Naive thymus-derived CD8-positive, alpha-beta T cell (primary cell): ENCODE data around the gene SIAE. TPM values are rescaled to one million over a fixed set of nuclear protein-coding genes. Genes with fewer than 3 reads are reported as not detected.

Experiments
- ATAC-seq, 2 donors: fragments of 150-1000 bp; cut with Tn5 transposase in 1 of 2; sonication (Bioruptor Pico), chemical (Tn5 transposase) in 1 of 2; 1 replicate in 1 of 2; 2 replicates in 1 of 2; pipeline ENCODE4 v1.10.0; 2021; ENCODE audit warnings: mild to moderate bottlenecking in 2 of 2, moderate library complexity in 2 of 2
- POLR2A ChIA-PET: fragments of 350-600 bp; sonication (Branson Sonifier 250); formaldehyde crosslinking; loops from one replicate; lab custom pipeline; 2021; ENCODE audit warnings: antibody characterized with exemption; lab: Charles Lee
- DNase-seq, 10 donors: peaks; one replicate each; pipeline versions ENCODE4 v3.0.0 to v3.0.0-alpha.2; 2020 to 2022
- H3K27ac Mint-ChIP-seq, 10 donors: one replicate each; pipeline ENCODE4 v1.8.0; 2020 to 2022; ENCODE audit warnings: mild to moderate bottlenecking in 10 of 10, mixed read lengths in 10 of 10, moderate library complexity in 4 of 10, inconsistent platforms in 1 of 10
- H3K27me3 Mint-ChIP-seq, 5 donors: one replicate each; pipeline ENCODE4 v1.8.0; 2021 to 2022; ENCODE audit warnings: mixed read lengths in 5 of 5
- H3K36me3 Mint-ChIP-seq, 3 donors: one replicate each; pipeline ENCODE4 v1.8.0; 2020 to 2022; ENCODE audit warnings: mixed read lengths in 3 of 3, mild to moderate bottlenecking in 2 of 3, inconsistent platforms in 1 of 3
- H3K4me1 Mint-ChIP-seq, 4 donors: one replicate each; pipeline ENCODE4 v1.8.0; 2021 to 2022; ENCODE audit warnings: mixed read lengths in 4 of 4
- H3K4me3 Mint-ChIP-seq, 10 donors: one replicate each; pipeline ENCODE4 v1.8.0; 2020 to 2022; ENCODE audit warnings: mild to moderate bottlenecking in 10 of 10, mixed read lengths in 10 of 10, moderate library complexity in 6 of 10, inconsistent platforms in 1 of 10
- H3K9me3 Mint-ChIP-seq, 9 donors: one replicate each; pipeline ENCODE4 v1.8.0; 2020 to 2022; ENCODE audit warnings: mixed read lengths in 9 of 9, mild to moderate bottlenecking in 3 of 9, inconsistent platforms in 1 of 9, moderate library complexity in 1 of 9
- polyA plus RNA-seq, 3 donors: library from polyadenylated mRNA; unstranded; fragments of 300-500 nt; fragmentation: Illumina TruSeq; gene quantifications; one replicate each; pipeline ENCODE4 v1.2.3, GENCODE V29; 2021
- total RNA-seq, 8 experiments: library from RNA in 2 of 8; stranded (reverse) in 2 of 8; gene quantifications; one replicate each; pipeline ENCODE4 v1.2.3 and lab custom pipeline; 2021 to 2026

Gene SIAE
- total and polyA plus RNA-seq, 5 experiments from 2014 or later = 3.2 to 9.3 (median 5.8) TPM

GRCh38 chr11:124643042-124643604 is 30.4 kb downstream of the SIAE start:
- Mint-ChIP-seq H3K36me3 (peaks cover 0 to 9% (median 0%) of the 10 kb centered on the region in 3 donors), H3K27me3 (no peaks in the 10 kb centered on the region), H3K9me3 (no peaks in the 10 kb centered on the region), H3K27ac (peak overlapping the region in 1 of 10 donors; percentile 48), H3K4me3 (no peak overlapping the region), H3K4me1 (peaks cover 0 to 7% (median 4%) of the 10 kb centered on the region in 4 donors)
- DNase-seq (no peak), ATAC-seq (no peak)
- POLR2A ChIA-PET = interaction anchor here (0.7 kb wide), 1 partner anchor 195 kb away, joined by 3 read pairs; no protein-coding TSS in a partner anchor

GRCh38 chr11:124642628-124643027 is 30.9 kb downstream of the SIAE start:
- Mint-ChIP-seq H3K27ac (peak overlapping the region in 1 of 10 donors; percentile 48), H3K4me1 (peaks cover 0 to 7% (median 4%) of the 10 kb centered on the region in 4 donors), H3K4me3 (no peak overlapping the region), H3K9me3 (no peaks in the 10 kb centered on the region), H3K36me3 (peaks cover 0 to 13% (median 0%) of the 10 kb centered on the region in 3 donors), H3K27me3 (no peaks in the 10 kb centered on the region)
- no peak for ATAC-seq
- no peak for DNase-seq
- POLR2A ChIA-PET = interaction anchor here (0.7 kb wide), 1 partner anchor 195 kb away, joined by 3 read pairs; no protein-coding TSS in a partner anchor

- H3K9me3 Mint-ChIP-seq = no peaks in the 10 kb centered on the region
- H3K36me3 Mint-ChIP-seq = peaks cover 0 to 27% (median 0%) of the 10 kb centered on the region in 3 donors
- peak overlapping the region in 1 of 10 donors; percentile 13 for H3K27ac Mint-ChIP-seq
- DNase-seq (no peak), ATAC-seq (no peak)
- H3K4me1 Mint-ChIP-seq = peaks cover 0 to 7% (median 4%) of the 10 kb centered on the region in 4 donors
- H3K4me3 Mint-ChIP-seq = no peak overlapping the region
- POLR2A ChIA-PET = no interaction called here
- no peaks in the 10 kb centered on the region for H3K27me3 Mint-ChIP-seq
Observed at GRCh38 chr11:124640666-124641065, 32.9 kb downstream of the SIAE start.

GRCh38 chr11:124639186-124639585 is 34.4 kb downstream of the SIAE start:
- Mint-ChIP-seq H3K4me1 (no peaks in the 10 kb centered on the region), H3K9me3 (no peaks in the 10 kb centered on the region), H3K27ac (peak overlapping the region in 1 of 10 donors; percentile 63), H3K4me3 (no peak overlapping the region), H3K36me3 (peaks cover 0 to 36% (median 0%) of the 10 kb centered on the region in 3 donors), H3K27me3 (no peaks in the 10 kb centered on the region)
- DNase-seq (no peak), ATAC-seq (no peak)
- POLR2A ChIA-PET = interaction anchor here (1.2 kb wide), 1 partner anchor 206 kb away, joined by 3 read pairs; no protein-coding TSS in a partner anchor

GRCh38 chr11:124638500-124638899 is 35.0 kb downstream of the SIAE start:
- Mint-ChIP-seq H3K27me3 (no peaks in the 10 kb centered on the region), H3K27ac (peak overlapping the region in 3 of 10 donors; percentile 3 to 64 (median 61)), H3K4me3 (no peak overlapping the region), H3K4me1 (no peaks in the 10 kb centered on the region), H3K36me3 (peaks cover 0 to 43% (median 3%) of the 10 kb centered on the region in 3 donors), H3K9me3 (no peaks in the 10 kb centered on the region)
- ATAC-seq (no peak), DNase-seq (no peak)
- POLR2A ChIA-PET = interaction anchor here (1.2 kb wide), 1 partner anchor 207 kb away, joined by 3 read pairs; no protein-coding TSS in a partner anchor

- H3K9me3 Mint-ChIP-seq = no peaks in the 10 kb centered on the region
- H3K27ac Mint-ChIP-seq = peak overlapping the region in 1 of 10 donors; percentile 15
- ATAC-seq (no peak), DNase-seq (no peak)
- H3K4me1 Mint-ChIP-seq = no peaks in the 10 kb centered on the region
- H3K36me3 Mint-ChIP-seq = peaks cover 0 to 69% (median 19%) of the 10 kb centered on the region in 3 donors
- no peaks in the 10 kb centered on the region for H3K27me3 Mint-ChIP-seq
- POLR2A ChIA-PET = no interaction called here
- no peak overlapping the region for H3K4me3 Mint-ChIP-seq
Observed at GRCh38 chr11:124635932-124636331, 37.6 kb downstream of the SIAE start.

- H3K36me3 Mint-ChIP-seq = peaks cover 0 to 88% (median 25%) of the 10 kb centered on the region in 3 donors
- ATAC-seq = no peak
- H3K4me1 Mint-ChIP-seq = peaks cover 0 to 6% (median 3%) of the 10 kb centered on the region in 4 donors
- no peak overlapping the region for H3K27ac Mint-ChIP-seq
- H3K4me3 Mint-ChIP-seq = no peak overlapping the region
- no peak for DNase-seq
- POLR2A ChIA-PET = interaction anchor here (0.6 kb wide), 1 partner anchor 893 kb away, joined by 4 read pairs; no protein-coding TSS in a partner anchor
- H3K9me3 Mint-ChIP-seq = no peaks in the 10 kb centered on the region
- H3K27me3 Mint-ChIP-seq = no peaks in the 10 kb centered on the region
Observed at GRCh38 chr11:124633355-124633754, 40.2 kb downstream of the SIAE start.

GRCh38 chr11:124629961-124630360 is 43.6 kb downstream of the SIAE start:
- H3K9me3 Mint-ChIP-seq = no peaks in the 10 kb centered on the region
- H3K36me3 Mint-ChIP-seq = peaks cover 6 to 87% (median 25%) of the 10 kb centered on the region in 3 donors
- POLR2A ChIA-PET = no interaction called here
- H3K4me1 Mint-ChIP-seq = peaks cover 12 to 31% (median 21%) of the 10 kb centered on the region in 4 donors
- DNase-seq (no peak), ATAC-seq (no peak)
- H3K27me3 Mint-ChIP-seq = no peaks in the 10 kb centered on the region
- H3K27ac Mint-ChIP-seq = peak overlapping the region in 2 of 10 donors; percentile 41 to 63
- no peak overlapping the region for H3K4me3 Mint-ChIP-seq

GRCh38 chr11:124627546-124627945 is 46.0 kb downstream of the SIAE start:
- POLR2A ChIA-PET = no interaction called here
- H3K27ac Mint-ChIP-seq = peak overlapping the region in 2 of 10 donors; percentile 14 to 63

GRCh38 chr11:124625504-124626168 is 47.9 kb downstream of the SIAE start:
- Mint-ChIP-seq H3K9me3 (no peaks in the 10 kb centered on the region), H3K27ac (peak overlapping the region in 4 of 10 donors; percentile 17 to 91 (median 64)), H3K27me3 (no peaks in the 10 kb centered on the region), H3K4me3 (peak overlapping the region in 4 of 10 donors; percentile 28 to 63 (median 34)), H3K4me1 (peaks cover 19 to 45% (median 43%) of the 10 kb centered on the region in 4 donors), H3K36me3 (peaks cover 4 to 53% (median 6%) of the 10 kb centered on the region in 3 donors)
- no peak for ATAC-seq
- no peak for DNase-seq
- POLR2A ChIA-PET = no interaction called here

More at GRCh38 chr11:124627546-124627945, 46.0 kb downstream of the SIAE start:
- peaks cover 6 to 72% (median 15%) of the 10 kb centered on the region in 3 donors for H3K36me3 Mint-ChIP-seq
- H3K9me3 Mint-ChIP-seq = no peaks in the 10 kb centered on the region
- no peaks in the 10 kb centered on the region for H3K27me3 Mint-ChIP-seq
- no peak overlapping the region for H3K4me3 Mint-ChIP-seq
- ATAC-seq (no peak), DNase-seq (no peak)
- H3K4me1 Mint-ChIP-seq = peaks cover 19 to 45% (median 37%) of the 10 kb centered on the region in 4 donors

GRCh38 chr11:124623861-124624525 is 49.5 kb downstream of the SIAE start:
- Mint-ChIP-seq H3K27me3 (peaks cover 0 to 10% (median 0%) of the 10 kb centered on the region in 5 donors), H3K4me3 (peak overlapping the region; percentile 87 to 99 (median 96)), H3K36me3 (peaks cover 0 to 39% (median 6%) of the 10 kb centered on the region in 3 donors), H3K9me3 (no peaks in the 10 kb centered on the region), H3K27ac (peak overlapping the region; percentile 95 to 99 (median 98)), H3K4me1 (peaks cover 18 to 45% (median 42%) of the 10 kb centered on the region in 4 donors)
- DNase-seq (no peak), ATAC-seq (no peak)
- POLR2A ChIA-PET = interaction anchor here (1.7 to 2.2 kb wide), 2 partner anchors 50 to 176 kb away, joined by 4 to 12 read pairs; partner anchors contain the start of genes MSANTD2, SIAE and SPA17
